ENCODE data around the gene GBP1.

DNA sequence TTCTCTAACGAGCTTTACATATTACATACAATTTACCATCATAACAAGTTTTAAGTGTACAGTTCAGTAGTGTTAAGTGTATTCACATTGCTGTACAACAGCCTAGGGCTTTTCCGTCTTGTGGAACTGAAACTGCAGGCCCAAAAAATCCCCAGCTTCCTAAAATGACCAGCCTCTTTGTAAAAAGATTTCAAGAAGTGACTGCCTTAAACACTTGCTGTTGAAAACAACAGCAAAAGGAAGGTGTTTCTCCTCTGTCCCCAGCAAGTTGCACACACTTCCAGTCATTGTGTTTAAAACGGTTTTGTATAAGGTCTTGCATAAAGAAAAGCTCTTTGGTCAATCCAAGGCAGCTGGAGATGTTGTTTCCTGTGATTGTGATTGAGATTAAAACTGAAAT, 16.0 kb upstream of the GBP1 start:
- TF ChIP-seq EP300 (IDR thresholded peaks at IDR 0.05; ENCODE audit: borderline replicate concordance in 1 of 2, control insufficient read depth in 1 of 2, low read depth in 2 of 2, low read length in 2 of 2) (no peak), HCFC1 (IDR thresholded peaks at IDR 0.05; ENCODE audit: low read length) (no peak), CHD2 (IDR thresholded peaks at IDR 0.05; ENCODE audit: borderline replicate concordance, low read depth, low read length) (no peak), RAD21 (IDR thresholded peaks at IDR 0.05; ENCODE audit: insufficient read depth, low read depth, low read length) (no peak), ETV6 (conservative IDR thresholded peaks at IDR 0.05 in 1 of 2, IDR thresholded peaks at IDR 0.05 in 1 of 2; ENCODE audit: borderline replicate concordance in 1 of 2, low read depth in 1 of 2) (0 out of 4 replicates have a peak, but pooled peaks of 1 of the 2 experiments have one; percentile 18)
- TF ChIP-seq, protein P1, sequence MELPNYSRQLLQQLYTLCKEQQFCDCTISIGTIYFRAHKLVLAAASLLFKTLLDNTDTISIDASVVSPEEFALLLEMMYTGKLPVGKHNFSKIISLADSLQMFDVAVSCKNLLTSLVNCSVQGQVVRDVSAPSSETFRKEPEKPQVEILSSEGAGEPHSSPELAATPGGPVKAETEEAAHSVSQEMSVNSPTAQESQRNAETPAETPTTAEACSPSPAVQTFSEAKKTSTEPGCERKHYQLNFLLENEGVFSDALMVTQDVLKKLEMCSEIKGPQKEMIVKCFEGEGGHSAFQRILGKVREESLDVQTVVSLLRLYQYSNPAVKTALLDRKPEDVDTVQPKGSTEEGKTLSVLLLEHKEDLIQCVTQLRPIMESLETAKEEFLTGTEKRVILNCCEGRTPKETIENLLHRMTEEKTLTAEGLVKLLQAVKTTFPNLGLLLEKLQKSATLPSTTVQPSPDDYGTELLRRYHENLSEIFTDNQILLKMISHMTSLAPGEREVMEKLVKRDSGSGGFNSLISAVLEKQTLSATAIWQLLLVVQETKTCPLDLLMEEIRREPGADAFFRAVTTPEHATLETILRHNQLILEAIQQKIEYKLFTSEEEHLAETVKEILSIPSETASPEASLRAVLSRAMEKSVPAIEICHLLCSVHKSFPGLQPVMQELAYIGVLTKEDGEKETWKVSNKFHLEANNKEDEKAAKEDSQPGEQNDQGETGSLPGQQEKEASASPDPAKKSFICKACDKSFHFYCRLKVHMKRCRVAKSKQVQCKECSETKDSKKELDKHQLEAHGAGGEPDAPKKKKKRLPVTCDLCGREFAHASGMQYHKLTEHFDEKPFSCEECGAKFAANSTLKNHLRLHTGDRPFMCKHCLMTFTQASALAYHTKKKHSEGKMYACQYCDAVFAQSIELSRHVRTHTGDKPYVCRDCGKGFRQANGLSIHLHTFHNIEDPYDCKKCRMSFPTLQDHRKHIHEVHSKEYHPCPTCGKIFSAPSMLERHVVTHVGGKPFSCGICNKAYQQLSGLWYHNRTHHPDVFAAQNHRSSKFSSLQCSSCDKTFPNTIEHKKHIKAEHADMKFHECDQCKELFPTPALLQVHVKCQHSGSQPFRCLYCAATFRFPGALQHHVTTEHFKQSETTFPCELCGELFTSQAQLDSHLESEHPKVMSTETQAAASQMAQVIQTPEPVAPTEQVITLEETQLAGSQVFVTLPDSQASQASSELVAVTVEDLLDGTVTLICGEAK (IDR thresholded peaks at IDR 0.05; ENCODE audit: borderline replicate concordance), result no peak
- TF ChIP-seq, protein P2, sequence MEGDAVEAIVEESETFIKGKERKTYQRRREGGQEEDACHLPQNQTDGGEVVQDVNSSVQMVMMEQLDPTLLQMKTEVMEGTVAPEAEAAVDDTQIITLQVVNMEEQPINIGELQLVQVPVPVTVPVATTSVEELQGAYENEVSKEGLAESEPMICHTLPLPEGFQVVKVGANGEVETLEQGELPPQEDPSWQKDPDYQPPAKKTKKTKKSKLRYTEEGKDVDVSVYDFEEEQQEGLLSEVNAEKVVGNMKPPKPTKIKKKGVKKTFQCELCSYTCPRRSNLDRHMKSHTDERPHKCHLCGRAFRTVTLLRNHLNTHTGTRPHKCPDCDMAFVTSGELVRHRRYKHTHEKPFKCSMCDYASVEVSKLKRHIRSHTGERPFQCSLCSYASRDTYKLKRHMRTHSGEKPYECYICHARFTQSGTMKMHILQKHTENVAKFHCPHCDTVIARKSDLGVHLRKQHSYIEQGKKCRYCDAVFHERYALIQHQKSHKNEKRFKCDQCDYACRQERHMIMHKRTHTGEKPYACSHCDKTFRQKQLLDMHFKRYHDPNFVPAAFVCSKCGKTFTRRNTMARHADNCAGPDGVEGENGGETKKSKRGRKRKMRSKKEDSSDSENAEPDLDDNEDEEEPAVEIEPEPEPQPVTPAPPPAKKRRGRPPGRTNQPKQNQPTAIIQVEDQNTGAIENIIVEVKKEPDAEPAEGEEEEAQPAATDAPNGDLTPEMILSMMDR (IDR thresholded peaks at IDR 0.05 in 2 of 3, conservative IDR thresholded peaks at IDR 0.05 in 1 of 3; ENCODE audit: control insufficient read depth in 2 of 3, extremely low read depth in 1 of 3, insufficient read depth in 1 of 3, low read depth in 3 of 3, low read length in 3 of 3), result no peak
- TF ChIP-seq, protein P3, sequence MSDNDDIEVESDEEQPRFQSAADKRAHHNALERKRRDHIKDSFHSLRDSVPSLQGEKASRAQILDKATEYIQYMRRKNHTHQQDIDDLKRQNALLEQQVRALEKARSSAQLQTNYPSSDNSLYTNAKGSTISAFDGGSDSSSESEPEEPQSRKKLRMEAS (IDR thresholded peaks at IDR 0.05; ENCODE audit: low read depth, low read length), result no peak
